HS-27A (cell line): Measurements from ENCODE around the gene MMP25.
A peak's percentile ranks its signal among the peaks of the same experiment; 100 is the strongest.

ENCODE experiments used
- DNase-seq: peaks from one replicate; pipeline ENCODE4 v3.0.0-alpha.2; 2012; ENCODE audit warnings: low read depth, missing footprints

MMP25 gene

DNA sequence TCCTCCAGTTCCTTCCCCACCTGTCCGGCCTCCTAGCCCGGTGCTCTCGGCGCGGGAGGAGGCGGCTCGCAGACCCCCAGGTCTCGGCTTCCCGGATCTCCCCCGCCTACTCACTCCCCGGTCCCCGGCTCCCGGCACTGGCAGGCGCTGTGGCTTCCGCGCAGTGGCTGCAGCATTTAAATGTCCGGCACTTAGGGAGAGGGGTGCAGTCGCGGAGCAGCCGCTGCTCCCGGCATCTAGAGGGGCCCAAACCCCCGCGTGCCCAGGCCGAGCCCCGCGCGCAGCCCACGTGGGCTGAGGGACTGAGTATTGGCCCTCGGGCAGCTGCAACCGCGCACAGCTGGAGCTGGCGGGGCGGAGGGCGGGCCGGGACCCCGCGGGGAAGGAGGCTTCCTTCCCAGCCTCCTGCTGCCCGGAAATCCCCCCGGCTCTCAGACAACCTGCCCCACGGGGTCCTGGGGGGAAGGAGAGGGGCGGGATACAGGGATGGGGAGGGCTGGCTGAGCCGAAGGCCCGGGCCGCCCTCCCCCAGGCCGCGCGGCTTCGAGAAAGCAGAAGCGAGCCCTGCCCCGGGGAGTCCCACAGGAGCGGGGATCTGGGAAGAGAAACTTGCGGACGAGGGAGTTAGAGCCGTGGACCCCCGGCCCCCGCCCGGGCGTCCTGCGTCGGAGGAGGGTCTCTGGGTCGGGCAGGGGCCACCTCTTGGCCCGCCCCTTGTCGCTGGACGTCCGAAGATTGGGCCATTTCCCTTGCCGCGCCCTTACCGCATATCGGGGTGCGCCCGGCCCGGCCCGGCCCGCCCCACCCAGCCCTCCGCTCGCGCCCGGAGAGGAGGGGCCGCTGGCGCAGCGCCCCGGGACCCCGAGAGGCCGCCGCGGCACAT, at the start of gene MMP25:
Gene MMP25 (plus strand): TSS at position 804 of the 883 bp plus-strand sequence. CDS start 357 bp downstream, outside the sequence.
- no peak for DNase-seq

GRCh38 chr16:2999929-3000328, 46.4 kb upstream of the MMP25 start:
- DNase-seq: no peak

- no peak for DNase-seq
These were observed 45.8 kb upstream of the MMP25 start for GRCh38 chr16:3000540-3000939.

DNA sequence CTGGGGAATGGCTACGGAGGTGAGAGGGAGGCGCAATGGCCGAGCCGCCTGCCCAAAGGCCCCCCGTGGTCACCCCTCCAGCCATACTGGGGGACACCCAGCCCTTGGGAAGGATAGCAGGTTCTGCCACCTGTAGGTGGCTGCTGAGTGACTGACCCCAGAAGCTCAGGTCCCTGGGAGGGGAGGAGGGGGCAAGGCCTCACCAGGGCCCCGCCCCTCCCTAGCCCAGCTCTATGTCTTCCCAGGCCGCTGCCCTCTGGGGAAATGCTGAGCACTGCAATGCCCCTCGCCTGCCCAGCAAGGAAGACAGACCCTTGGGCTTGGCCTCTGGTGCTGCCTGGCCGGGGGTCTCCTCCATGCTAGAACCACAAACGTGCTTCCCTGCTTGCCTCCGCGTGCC, 45.0 kb upstream of the MMP25 start:
- DNase-seq: no peak

DNA sequence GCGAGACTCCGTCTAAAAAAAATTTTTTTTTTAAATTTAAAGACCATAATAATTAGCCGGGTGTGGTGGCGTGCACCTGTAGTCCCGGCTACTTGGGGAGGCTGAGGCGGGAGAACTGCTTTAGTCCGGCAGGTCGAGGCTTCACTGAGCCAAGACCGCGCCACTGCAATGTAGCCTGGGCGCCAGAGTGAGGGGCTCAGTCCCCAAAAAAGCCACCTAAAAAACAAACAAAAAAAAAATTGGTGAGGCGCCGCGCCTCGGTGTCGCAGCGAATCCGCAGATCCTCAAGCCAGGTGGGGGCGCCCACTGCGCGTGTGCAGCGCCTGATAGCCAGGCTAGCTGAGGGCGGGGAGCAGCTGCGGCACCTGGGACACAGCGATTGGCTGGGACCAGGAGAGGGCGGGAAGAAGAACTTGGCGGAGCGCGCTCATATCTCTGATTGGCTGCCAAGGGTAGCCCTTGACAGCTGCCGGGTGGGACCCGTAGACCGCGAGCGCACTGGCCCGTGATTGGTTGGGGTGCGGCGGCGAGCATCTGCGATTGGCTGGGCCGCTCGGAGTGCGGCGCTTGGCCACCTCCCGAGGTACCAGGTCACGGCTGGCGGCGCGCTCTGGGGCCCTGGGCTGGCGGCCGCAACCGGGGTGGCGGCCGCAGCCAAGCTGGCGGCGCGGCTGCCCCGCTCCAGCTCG, 42.6 kb upstream of the MMP25 start:
- DNase-seq: peak; percentile 94

DNA sequence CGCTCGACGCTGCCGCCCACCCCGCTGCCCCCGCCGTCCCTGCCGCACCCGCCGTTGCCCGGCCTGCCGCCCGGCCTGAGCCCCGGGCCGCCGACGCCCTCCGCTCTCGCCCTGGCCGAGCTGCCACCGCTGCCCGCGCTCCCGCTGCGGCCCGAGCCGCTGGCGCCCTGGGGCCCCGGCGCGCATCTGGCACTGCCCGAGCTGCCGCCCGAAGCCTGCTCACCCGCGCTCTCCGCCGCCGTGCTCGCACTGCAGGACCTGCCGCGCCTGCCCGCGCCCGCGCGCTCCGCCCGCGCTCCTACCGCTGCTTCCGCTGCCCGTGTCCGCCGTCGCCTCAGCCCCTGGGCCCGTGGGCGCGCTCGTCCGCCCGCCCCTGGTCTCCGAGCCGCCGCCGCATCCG, 42.0 kb upstream of the MMP25 start:
- DNase-seq: no peak

- DNase-seq: no peak
These were observed 41.5 kb upstream of the MMP25 start for GRCh38 chr16:3004781-3005284.

DNA sequence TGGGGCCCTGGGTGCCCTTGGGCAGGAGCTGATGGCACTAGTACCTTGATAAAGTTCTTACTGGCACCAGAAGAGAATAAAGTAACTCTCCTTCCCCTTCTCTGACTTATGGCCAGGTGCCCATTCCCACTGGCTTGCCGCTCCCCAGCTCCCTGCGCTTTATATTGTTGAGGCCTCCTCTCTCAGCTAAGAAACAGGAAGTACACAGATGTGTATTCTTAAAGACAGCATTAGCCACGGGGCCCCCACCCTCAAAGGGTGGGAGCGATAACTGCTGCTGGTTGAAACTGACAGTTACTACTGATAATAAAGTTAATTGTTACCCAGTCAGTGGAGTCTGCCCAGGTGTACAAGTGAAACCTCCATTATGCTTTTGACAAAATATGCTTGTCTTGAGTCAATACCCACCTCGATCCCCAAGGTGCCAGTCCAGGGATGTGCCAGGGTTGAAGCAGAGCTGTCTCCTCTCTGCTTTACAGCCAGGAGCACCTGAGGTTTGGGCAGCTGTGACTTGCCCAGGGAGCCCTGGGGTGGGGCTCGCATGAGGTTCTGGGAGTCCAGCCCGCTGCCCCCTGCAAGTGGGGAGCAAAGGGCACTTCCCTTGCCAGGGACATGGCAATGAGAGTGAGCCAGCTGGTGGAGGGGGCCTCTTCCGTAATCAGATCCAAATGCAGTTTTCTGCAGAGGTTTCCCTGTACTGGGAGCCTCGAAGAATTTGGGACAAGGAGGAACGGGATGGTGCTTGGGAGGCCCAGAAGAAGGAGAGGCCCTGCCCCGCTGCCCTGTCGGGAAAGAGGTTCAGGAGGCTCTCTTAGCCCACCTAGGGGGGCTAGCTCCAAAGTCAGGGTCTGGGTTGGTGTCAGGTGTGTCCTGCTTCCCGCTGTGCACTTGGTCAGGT, 39.1 kb upstream of the MMP25 start:
- no peak for DNase-seq

GRCh38 chr16:3007957-3008689, 38.2 kb upstream of the MMP25 start:
- no peak for DNase-seq

GRCh38 chr16:3008690-3009037, 37.7 kb upstream of the MMP25 start:
- DNase-seq: no peak

- DNase-seq: no peak
These were observed 36.6 kb upstream of the MMP25 start for GRCh38 chr16:3009568-3010390.

DNA sequence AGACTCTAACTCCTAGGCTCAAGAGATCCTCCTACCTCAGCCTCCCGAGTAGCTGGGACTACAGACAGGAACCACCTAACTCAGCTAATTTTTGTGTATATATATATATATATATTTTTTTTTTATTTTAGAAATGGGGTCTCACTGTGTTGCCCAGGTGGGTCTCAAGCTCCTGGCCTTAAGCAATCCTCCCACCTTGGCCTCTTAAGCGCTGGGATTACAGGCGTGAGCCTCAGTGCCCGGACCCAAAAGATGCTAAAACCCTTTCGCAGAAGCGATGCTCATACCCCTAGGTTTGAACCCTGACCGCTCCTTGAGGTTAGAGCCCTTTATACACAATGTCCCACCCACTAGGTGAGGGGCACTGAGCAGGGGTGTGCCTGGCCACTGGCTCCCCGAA, 35.9 kb upstream of the MMP25 start:
- DNase-seq: no peak

- DNase-seq: no peak
These were observed 34.1 kb upstream of the MMP25 start for GRCh38 chr16:3012246-3012645.

DNA sequence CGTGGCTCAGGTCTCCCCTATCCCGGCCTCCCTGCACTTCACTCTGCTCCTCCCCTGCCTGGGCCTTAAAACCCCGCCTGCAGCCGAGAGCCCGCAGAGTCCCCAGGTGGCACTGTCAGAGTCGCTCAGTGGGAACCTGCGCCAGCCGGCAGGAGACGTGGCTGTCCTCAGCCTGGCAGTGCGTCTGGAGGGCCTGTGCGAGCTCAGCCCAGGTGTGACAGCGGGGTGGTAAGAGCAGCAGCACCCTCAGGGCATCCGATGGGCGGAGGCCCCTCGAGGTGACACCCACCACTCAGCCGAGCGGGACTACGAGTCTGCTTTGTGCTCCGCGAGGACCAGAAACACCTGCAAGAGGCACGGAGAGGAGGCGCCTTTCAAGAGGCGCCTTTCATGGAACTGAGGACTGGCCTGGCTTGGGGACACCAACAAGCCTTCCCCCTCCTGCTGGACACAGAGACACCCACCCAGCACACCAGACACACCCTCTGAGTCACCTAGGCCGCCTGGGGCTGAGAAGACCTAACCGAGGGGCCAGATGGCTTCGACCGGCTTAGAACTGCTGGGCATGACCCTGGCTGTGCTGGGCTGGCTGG, 33.4 kb upstream of the MMP25 start, which contains the start of gene CLDN9:
Gene CLDN9 (plus strand): TSS at position 96 of the 593 bp plus-strand sequence. CDS start 440 bp downstream, at position 536.
- DNase-seq: no peak

DNA sequence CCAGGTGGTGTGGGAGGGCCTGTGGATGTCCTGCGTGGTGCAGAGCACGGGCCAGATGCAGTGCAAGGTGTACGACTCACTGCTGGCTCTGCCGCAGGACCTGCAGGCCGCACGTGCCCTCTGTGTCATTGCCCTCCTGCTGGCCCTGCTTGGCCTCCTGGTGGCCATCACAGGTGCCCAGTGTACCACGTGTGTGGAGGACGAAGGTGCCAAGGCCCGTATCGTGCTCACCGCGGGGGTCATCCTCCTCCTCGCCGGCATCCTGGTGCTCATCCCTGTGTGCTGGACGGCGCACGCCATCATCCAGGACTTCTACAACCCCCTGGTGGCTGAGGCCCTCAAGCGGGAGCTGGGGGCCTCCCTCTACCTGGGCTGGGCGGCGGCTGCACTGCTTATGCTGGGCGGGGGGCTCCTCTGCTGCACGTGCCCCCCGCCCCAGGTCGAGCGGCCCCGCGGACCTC, 32.8 kb upstream of the MMP25 start:
- no peak for DNase-seq

DNA sequence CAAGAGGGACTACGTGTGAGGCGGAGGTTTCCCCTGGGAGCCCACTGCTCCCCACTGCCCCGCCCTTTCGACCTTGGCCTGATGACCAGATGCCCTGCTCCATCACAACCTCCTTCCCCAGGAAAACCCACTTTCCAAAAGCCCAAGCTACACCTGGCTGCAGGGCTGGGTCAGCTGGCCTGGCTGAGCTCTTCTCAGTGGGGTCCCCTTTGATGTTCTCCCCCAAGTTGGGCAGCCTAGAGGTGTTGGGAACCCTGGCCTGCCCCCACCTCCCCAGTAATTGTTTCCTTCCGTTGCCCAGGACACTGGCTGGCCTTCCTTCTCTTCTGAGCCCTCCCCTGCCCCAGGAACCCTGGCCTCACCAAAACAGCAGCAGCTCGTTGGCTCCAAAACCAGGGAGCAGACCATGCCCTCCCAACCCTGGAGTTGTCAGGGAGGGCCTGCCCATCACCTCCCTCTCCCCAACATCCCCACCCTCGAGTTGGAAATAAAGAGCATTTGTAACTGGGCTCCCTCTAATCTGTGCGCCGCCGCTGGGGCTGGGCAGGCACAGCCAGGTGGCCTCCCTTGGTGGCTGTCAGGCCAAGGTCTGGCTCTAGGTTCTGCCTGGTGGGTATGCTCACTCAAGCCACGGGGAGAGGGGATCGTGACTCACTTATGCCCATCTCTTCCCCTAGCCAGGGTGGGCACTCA, 32.2 kb upstream of the MMP25 start:
- no peak for DNase-seq

DNA sequence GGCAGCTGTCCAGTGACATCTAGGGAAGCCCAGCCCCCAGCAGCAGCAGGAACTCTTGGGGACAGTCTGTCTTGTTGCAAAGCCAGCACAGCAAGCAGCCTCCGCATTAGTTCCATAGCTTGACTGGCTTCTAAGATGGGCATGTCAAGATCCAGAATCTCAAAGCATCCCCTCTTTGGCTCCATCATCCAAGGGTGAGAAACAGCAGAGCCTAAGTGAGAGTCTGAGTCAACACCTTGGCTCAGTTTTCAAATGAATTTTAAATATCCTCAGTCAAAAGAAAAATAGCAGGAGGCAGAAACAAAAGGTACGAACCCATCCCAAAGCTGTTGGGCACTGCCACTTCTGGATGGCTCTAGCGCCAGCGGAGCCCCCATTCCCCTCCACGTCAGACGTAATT, 31.4 kb upstream of the MMP25 start:
- no peak for DNase-seq

- DNase-seq: no peak
These were observed 30.4 kb upstream of the MMP25 start for GRCh38 chr16:3015865-3016521.

DNA sequence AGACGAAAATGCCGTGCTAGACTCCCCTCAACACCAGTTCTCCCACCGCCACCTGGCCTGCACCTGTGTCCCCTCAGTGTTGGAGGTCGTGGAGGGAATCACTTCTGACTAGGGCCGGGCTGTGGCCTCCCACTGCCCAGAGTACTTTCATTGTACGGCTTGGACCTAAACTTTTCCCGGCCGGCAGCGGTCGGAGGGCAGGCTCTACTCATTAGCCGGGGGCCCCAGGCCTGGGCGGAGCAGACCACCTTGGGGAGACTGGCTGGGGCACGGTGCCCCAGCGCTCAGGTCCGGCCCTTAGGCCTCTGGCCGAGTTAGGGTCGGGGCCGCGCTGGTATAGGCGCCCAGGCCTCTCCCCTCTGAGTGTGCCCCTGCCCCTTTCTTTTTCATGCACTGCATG, 29.0 kb upstream of the MMP25 start:
- DNase-seq: no peak
